Skin epidermis (tissue), 12 donors: ENCODE results near the gene RIPK4.

Source experiments
- H3K27ac ChIP-seq, 21 experiments: fragments of 200-600 bp; sonication (generic) in 11 of 21; one replicate each; pipeline ENCODE4 v1.5.0; 2020; ENCODE audit warnings: mild to moderate bottlenecking in 3 of 21, inconsistent platforms in 2 of 21, moderate library complexity in 2 of 21
- H3K4me3 ChIP-seq, 7 experiments: fragments of 200-600 bp; sonication (generic) in 2 of 7; one replicate each; pipeline ENCODE4 v1.5.0; 2020; ENCODE audit warnings: inconsistent platforms in 2 of 7, mild to moderate bottlenecking in 2 of 7, moderate library complexity in 1 of 7

Gene RIPK4

DNA sequence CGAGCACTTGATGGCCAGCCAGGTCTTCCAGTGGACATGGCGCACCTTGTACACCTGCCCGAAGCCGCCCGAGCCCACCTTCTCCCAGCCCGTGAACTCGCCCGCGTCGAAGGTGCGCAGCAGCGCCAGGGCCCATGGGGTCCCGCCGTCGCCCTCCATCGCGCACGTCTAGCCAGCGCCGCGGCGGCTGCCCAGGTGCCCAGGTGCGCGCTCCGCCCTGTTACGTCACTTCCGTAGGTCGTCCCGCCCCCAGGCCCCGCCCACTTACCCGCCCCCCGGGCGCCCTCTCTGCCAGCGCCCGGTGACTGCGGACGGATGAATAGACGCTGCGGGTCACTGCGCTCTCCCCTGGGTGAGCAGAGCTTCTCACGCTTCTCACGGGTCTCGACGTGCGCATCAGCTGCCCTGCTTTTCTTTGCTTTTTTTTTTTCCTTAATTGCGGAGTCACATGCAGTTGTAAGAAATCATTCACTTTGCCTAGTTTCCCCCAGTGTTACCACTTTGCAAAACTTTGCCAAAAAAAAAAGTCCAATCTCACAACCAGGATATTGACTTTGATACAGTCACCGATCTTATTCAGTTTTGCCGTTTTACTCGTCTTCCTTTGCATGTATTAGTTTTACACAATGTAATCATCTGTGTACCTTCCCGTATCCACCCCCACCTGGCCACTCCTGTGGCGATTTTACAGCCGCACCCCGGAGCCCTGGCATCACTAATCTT lies at the start of gene RIPK4:
Gene RIPK4 (minus strand): TSS at position 170 of the 723 bp plus-strand sequence. CDS start 11 bp downstream, at position 159.
- peak within 1 kb of the TSS; percentile 40 to 73 (median 49) for H3K4me3 ChIP-seq
- H3K27ac ChIP-seq: peak within 1 kb of the TSS; percentile 30 to 94 (median 82)

DNA sequence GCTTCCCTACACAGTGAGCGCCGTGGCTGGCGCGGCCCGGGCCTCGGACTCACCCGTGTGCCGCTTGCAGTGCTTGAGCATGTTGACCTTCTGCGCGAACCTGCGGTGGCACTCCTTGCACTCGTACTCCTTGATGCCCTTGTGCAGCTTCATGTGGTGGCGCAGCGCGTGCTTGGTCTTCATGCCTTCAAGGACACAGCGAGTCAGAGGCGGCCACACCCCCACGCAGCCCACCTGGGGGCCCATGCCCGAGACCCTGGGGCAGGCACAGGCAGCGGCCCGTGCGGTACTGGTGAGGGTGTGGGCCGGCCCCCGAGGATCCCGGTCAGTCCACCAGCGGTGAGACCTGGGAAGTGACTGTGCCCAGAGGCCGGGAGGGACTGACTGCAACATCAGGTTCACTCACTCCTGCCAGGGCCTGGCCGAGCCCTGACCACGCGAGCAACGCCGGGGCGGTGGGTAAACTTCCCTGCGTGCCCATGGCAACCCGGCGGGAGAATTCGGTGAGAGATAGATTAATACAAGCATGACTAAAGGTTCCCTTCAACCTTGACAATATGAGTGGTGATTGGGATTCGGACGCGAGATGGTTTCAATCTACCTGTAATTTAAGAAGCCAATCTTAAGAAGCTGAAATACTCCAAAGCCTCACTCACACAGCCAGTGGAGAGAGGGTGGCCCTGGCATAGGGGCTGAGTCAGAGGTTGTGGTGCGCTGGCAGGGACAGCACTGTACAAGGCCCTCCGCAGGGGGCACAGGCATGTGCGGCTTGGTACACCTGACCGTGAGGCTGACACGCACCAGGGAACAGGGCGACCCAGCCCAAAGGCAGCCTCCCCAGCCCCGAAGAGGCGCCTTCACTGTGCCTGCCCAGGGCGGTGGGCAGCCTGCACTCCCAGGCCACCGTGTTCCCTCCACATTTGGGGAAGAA lies 49.1 kb upstream of the RIPK4 start:
- no peak overlapping the region for H3K4me3 ChIP-seq
- no peak overlapping the region for H3K27ac ChIP-seq

GRCh38 chr21:41813226-41813625 lies 46.4 kb upstream of the RIPK4 start:
- H3K4me3 ChIP-seq: no peak overlapping the region
- no peak overlapping the region for H3K27ac ChIP-seq

GRCh38 chr21:41812679-41813078 lies 45.8 kb upstream of the RIPK4 start:
- no peak overlapping the region for H3K27ac ChIP-seq

GRCh38 chr21:41810597-41810932 lies 43.7 kb upstream of the RIPK4 start:
- no peak overlapping the region for H3K27ac ChIP-seq
- no peak overlapping the region for H3K4me3 ChIP-seq

More at GRCh38 chr21:41812679-41813078, 45.8 kb upstream of the RIPK4 start:
- no peak overlapping the region for H3K4me3 ChIP-seq

GRCh38 chr21:41809891-41810596 lies 43.2 kb upstream of the RIPK4 start:
- Histone ChIP-seq H3K4me3 (no peak overlapping the region), H3K27ac (no peak overlapping the region)

GRCh38 chr21:41808846-41809245 lies 42.0 kb upstream of the RIPK4 start:
- Histone ChIP-seq H3K4me3 (no peak overlapping the region), H3K27ac (no peak overlapping the region)

- H3K4me3 ChIP-seq: no peak overlapping the region
- H3K27ac ChIP-seq: no peak overlapping the region
These were observed 41.2 kb upstream of the RIPK4 start for GRCh38 chr21:41808094-41808493.

DNA sequence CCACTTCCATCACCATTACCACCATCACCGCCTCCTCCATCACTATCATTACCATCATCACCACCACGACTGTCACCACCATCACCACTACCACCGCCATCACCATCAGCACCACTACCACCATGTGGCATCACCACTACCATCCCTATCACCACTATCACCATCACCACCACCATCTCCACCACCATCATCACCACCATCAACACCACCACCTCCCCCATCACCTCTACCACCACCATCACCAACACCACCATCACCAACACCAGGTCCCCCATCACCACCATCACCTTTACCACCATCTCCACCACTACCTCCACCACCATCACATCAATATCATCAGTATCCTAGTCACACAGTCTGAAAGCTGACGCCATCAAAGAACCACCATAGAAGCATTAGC lies 39.9 kb upstream of the RIPK4 start:
- no peak overlapping the region for H3K27ac ChIP-seq
- no peak overlapping the region for H3K4me3 ChIP-seq

GRCh38 chr21:41805643-41806042 lies 38.8 kb upstream of the RIPK4 start:
- no peak overlapping the region for H3K27ac ChIP-seq
- no peak overlapping the region for H3K4me3 ChIP-seq

GRCh38 chr21:41805038-41805437 lies 38.2 kb upstream of the RIPK4 start:
- no peak overlapping the region for H3K4me3 ChIP-seq
- H3K27ac ChIP-seq: no peak overlapping the region

GRCh38 chr21:41804381-41804780 lies 37.5 kb upstream of the RIPK4 start:
- Histone ChIP-seq H3K4me3 (no peak overlapping the region), H3K27ac (no peak overlapping the region)

- Histone ChIP-seq H3K27ac (peak overlapping the region in 3 of 21 experiments; percentile 30 to 52 (median 32)), H3K4me3 (no peak overlapping the region)
These were observed 36.5 kb upstream of the RIPK4 start for GRCh38 chr21:41803316-41803715.

DNA sequence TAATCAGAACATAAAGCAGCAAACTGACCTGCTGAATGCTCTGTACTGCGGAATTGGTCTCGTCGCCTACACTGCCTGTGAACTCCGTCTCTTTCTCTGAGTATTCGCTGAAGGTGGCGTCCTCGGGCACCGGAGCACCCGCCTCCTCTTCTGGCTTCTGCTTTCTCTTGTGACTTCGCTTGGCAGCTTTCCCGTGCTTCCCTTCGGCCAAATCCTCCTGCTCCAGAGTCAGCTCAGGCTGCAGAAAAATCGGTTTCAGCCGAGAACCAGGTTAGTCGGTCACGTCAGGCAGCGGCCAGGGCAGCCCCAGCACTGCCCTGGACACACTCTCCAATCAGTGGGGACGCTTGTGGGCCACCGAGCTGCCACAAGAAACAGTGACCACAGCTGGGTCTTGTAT lies 35.8 kb upstream of the RIPK4 start:
- no peak overlapping the region for H3K4me3 ChIP-seq

DNA sequence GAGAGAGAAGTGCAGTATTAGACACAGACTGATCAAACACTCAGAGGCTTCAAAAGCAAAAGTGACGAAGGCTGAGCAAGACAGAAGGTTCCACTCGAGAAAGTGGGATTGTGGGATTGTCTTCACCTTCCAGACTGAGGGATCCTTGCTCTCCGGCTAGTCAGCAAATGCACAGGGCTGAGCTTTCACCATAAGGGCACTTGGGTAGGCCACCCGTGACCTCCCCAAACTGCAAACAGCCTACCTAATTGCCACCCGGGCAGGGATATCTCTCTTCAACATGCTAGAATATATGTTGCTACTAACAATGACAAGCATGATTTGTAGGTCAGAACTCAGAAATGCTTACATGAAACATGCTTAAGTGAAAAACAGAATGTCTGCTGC lies 35.3 kb upstream of the RIPK4 start:
- Histone ChIP-seq H3K27ac (peak overlapping the region in 4 of 21 experiments; percentile 21 to 71 (median 41)), H3K4me3 (no peak overlapping the region)

More for the DNA sequence above, 35.8 kb upstream of the RIPK4 start:
- H3K27ac ChIP-seq: peak overlapping the region in 5 of 21 experiments; percentile 21 to 71 (median 32)

DNA sequence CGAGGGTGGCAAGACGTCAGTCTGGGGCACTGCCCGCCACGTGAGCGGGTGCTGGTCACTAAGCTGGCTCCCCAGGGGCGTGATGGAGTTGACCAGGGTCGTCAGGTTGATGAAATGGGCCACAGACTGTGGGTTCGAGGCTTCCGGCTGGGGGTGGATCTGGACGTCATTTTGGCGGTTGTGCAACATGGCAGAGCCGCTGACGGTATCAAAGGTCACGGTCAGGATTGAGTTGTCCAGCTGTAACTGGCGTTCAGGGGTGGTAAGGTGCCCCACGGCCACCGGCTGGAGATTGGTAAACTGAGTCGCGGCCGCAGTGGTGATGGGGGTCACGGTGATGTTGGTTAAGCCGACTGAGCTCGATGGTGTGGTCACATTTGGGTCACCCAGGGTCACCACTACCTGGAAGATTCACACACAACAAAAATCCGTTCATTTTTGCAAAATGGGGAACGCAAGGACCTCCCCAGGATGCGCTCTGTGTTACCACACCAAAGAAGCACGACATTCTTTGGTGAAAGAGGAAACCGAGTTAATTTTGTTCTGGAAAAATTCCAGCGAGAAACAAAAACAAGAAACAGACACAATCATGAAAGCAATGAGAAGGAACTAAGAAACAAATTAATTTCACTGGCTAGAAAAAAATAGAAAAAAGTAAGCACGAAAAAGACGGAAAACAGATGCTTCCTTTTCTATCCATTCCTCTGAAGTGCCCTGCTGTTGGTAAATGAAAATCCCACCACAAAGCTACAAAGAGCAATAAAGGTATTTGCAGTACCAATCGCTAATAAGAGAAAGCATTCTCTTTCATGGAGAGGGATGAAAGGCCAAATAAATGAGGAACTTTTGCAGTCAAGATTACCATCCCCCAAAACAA lies 34.7 kb upstream of the RIPK4 start:
- peak overlapping the region in 1 of 21 experiments; percentile 52 for H3K27ac ChIP-seq
- H3K4me3 ChIP-seq: no peak overlapping the region

- H3K4me3 ChIP-seq: no peak overlapping the region
- H3K27ac ChIP-seq: no peak overlapping the region
These were observed 33.8 kb upstream of the RIPK4 start for GRCh38 chr21:41800425-41801320.

DNA sequence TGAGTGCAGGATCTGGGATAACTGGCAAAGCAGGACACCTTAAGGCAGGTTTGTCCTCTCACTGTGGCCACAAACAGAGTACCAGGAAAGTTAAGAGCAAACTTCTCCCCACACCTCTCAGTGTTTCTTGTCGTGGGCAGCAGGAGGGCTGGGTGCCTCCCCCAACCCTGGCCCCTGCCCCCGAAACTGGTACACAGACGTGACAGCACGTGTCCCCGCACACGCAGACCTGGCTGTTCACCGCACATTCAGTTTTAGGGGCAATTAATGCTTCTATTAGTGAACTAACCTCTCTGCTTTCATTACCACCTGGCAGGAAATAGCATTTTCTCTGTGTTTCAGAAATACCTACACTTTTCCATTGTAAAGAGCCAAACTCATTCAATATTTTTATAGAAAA lies 32.9 kb upstream of the RIPK4 start:
- Histone ChIP-seq H3K4me3 (no peak overlapping the region), H3K27ac (no peak overlapping the region)
